ENCODE measurements around the gene LRRK2. TPM values are rescaled to one million over a fixed set of nuclear protein-coding genes. Genes with fewer than 3 reads are reported as not detected.
A peak's percentile ranks its signal among the peaks of the same experiment; 100 is the strongest.

Gene LRRK2
- total RNA-seq, 1 experiment from 2014 or later: 3.1 TPM

- no peaks in the 10 kb centered on the region for H3K4me1 ChIP-seq (ENCODE audit: insufficient read depth, low read length, poor library complexity, severe bottlenecking)
- no peak overlapping the region for H3K27ac ChIP-seq (ENCODE audit: low read depth, low read length, poor library complexity, severe bottlenecking)
- ChIA-PET POLR2A (ENCODE audit: low non-redundant PET) (no interaction called here), CTCF (interaction anchor here (0.5 kb wide), 1 partner anchor 46 kb away, joined by 3 read pairs; no protein-coding TSS in a partner anchor)
- H3K9me3 ChIP-seq (ENCODE audit: low read depth, low read length, poor library complexity, severe bottlenecking): no peaks in the 10 kb centered on the region
- no peaks in the 10 kb centered on the region for H3K27me3 ChIP-seq (replicated peaks; ENCODE audit: insufficient read depth, low read depth, low read length, poor library complexity)
- no peak overlapping the region for H3K4me3 ChIP-seq (ENCODE audit: low read depth, low read length, poor library complexity, severe bottlenecking)
- peak; percentile 37 for DNase-seq (ENCODE audit: low spot score)
- intact Hi-C loops (cut with micrococcal nuclease; ENCODE audit: unreplicated experiment): loop anchor here (5.0 to 10.0 kb wide), 2 partner anchors 278 to 586 kb away; no protein-coding TSS in a partner anchor
- H3K36me3 ChIP-seq (ENCODE audit: insufficient read depth, low read length, poor library complexity, severe bottlenecking): no peaks in the 10 kb centered on the region
- peak; percentile 65 for TF ChIP-seq CTCF (conservative IDR thresholded peaks at IDR 0.05; ENCODE audit: low read depth, low read length)
- TF ChIP-seq EZH2 (IDR thresholded peaks at IDR 0.05; ENCODE audit: borderline replicate concordance, low read depth, low read length, poor library complexity, severe bottlenecking): no peak
- BruUV-seq (replicated peaks): no TSS peak
These were observed 111.9 kb downstream of the LRRK2 start for GRCh38 chr12:40336573-40337199.

DNA sequence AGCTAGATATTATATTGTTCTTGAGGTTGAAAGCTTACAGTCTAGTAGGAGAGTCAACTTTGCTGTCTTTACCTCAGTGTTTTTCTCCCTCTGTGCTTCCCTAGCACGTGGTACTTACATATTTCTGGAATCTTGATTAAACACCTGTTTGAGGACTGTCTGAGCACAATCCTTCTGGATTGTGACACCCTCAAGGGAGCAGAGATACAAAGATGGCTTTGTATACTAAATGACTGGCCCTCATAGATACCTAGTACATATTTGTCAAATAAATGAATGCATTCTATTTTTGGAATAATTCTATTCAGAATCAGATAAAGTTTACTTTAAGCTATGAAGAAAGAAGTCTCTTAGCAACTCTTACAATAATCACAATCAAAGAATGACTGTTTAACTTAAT is 113.3 kb downstream of the LRRK2 start:
- ChIA-PET POLR2A (ENCODE audit: low non-redundant PET) (no interaction called here), CTCF (no interaction called here)
- no peak for DNase-seq (ENCODE audit: low spot score)
- H3K27ac ChIP-seq (ENCODE audit: low read depth, low read length, poor library complexity, severe bottlenecking): no peak overlapping the region
- no TSS peak for BruUV-seq (replicated peaks)
- no peaks in the 10 kb centered on the region for H3K36me3 ChIP-seq (ENCODE audit: insufficient read depth, low read length, poor library complexity, severe bottlenecking)
- intact Hi-C loops (cut with micrococcal nuclease; ENCODE audit: unreplicated experiment): loop anchor here (5.0 to 10.0 kb wide), 2 partner anchors 277 to 584 kb away; no protein-coding TSS in a partner anchor
- H3K4me1 ChIP-seq (ENCODE audit: insufficient read depth, low read length, poor library complexity, severe bottlenecking): no peaks in the 10 kb centered on the region
- TF ChIP-seq CTCF (conservative IDR thresholded peaks at IDR 0.05; ENCODE audit: low read depth, low read length): no peak
- TF ChIP-seq EZH2 (IDR thresholded peaks at IDR 0.05; ENCODE audit: borderline replicate concordance, low read depth, low read length, poor library complexity, severe bottlenecking): no peak
- no peaks in the 10 kb centered on the region for H3K27me3 ChIP-seq (replicated peaks; ENCODE audit: insufficient read depth, low read depth, low read length, poor library complexity)
- H3K9me3 ChIP-seq (ENCODE audit: low read depth, low read length, poor library complexity, severe bottlenecking): no peaks in the 10 kb centered on the region
- no peak overlapping the region for H3K4me3 ChIP-seq (ENCODE audit: low read depth, low read length, poor library complexity, severe bottlenecking)

DNA sequence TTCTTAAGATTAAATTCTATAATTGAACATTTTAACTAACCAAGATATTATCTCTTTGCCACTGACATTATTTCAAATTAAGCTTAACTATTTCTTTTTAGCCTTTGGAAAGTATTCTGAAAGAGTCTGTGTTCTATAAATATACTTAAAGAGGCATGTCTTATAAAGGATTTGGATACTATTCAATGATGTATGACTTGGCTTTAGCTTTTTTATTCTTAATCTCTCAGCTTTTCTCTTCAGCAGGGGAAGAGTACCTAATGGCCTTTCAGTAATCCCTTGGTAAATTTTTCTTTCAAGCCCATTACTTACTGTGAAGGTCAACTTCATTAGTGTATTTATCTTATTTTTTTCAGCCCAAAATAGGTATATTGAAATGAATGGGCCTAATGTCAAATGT is 113.8 kb downstream of the LRRK2 start:
- no TSS peak for BruUV-seq (replicated peaks)
- CTCF ChIA-PET: interaction anchor here (0.6 kb wide), 1 partner anchor 1602 kb away, joined by 3 read pairs; no protein-coding TSS in a partner anchor

More for the DNA sequence above, 113.8 kb downstream of the LRRK2 start:
- Histone ChIP-seq H3K36me3 (ENCODE audit: insufficient read depth, low read length, poor library complexity, severe bottlenecking) (no peaks in the 10 kb centered on the region), H3K4me1 (ENCODE audit: insufficient read depth, low read length, poor library complexity, severe bottlenecking) (no peaks in the 10 kb centered on the region), H3K4me3 (ENCODE audit: low read depth, low read length, poor library complexity, severe bottlenecking) (no peak overlapping the region), H3K27ac (ENCODE audit: low read depth, low read length, poor library complexity, severe bottlenecking) (no peak overlapping the region), H3K9me3 (ENCODE audit: low read depth, low read length, poor library complexity, severe bottlenecking) (no peaks in the 10 kb centered on the region), H3K27me3 (replicated peaks; ENCODE audit: insufficient read depth, low read depth, low read length, poor library complexity) (no peaks in the 10 kb centered on the region)
- intact Hi-C loops (cut with micrococcal nuclease; ENCODE audit: unreplicated experiment): loop anchor here (5.0 to 10.0 kb wide), 2 partner anchors 276 to 584 kb away; no protein-coding TSS in a partner anchor
- TF ChIP-seq EZH2 (IDR thresholded peaks at IDR 0.05; ENCODE audit: borderline replicate concordance, low read depth, low read length, poor library complexity, severe bottlenecking) (no peak), CTCF (conservative IDR thresholded peaks at IDR 0.05; ENCODE audit: low read depth, low read length) (no peak)
- POLR2A ChIA-PET (ENCODE audit: low non-redundant PET): no interaction called here
- no peak for DNase-seq (ENCODE audit: low spot score)

Data from A673 (cell line).